GM12878 (cell line): ENCODE data around the gene S100P. TPM values are rescaled to one million over a fixed set of nuclear protein-coding genes. Genes with fewer than 3 reads are reported as not detected.

ENCODE experiments used
- ATAC-seq: fragments of 200-7000 bp; cut with Tn5 transposase; 3 replicates; pipeline ENCODE4 v1.9.1; 2020; ENCODE audit warnings: mild to moderate bottlenecking, moderate library complexity
- BruUV-seq: library from RNA; stranded (reverse); fragments of 400-500 nt; replicated peaks from 2 replicates; lab custom pipeline; 2021; lab: Mats Ljungman, UMichigan
- CTCF ChIA-PET: fragments of 300-600 bp; sonication (Branson Sonifier 250); formaldehyde crosslinking; extraction: SDS; loops from one replicate; lab custom pipeline; 2021; ENCODE audit warnings: inconsistent platforms; lab: Yijun Ruan, JAX
- POLR2A ChIA-PET: fragments of 350-600 bp; formaldehyde crosslinking; extraction: SDS; loops from one replicate; lab custom pipeline; 2021; ENCODE audit warnings: inconsistent platforms; lab: Charles Lee
- RAD21 ChIA-PET: fragments of 300-600 bp; sonication (Branson Sonifier 250); formaldehyde crosslinking; loops from one replicate; lab custom pipeline; 2023; ENCODE audit warnings: antibody characterized with exemption; ENCODE audit not compliant: unreplicated experiment; lab: Charles Lee
- SMC1A ChIA-PET: fragments of 300-600 bp; sonication (Branson Sonifier 250); formaldehyde crosslinking; loops from one replicate; lab custom pipeline; 2023; ENCODE audit not compliant: unreplicated experiment, uncharacterized antibody; lab: Charles Lee
- DNase-seq: peaks from one replicate; pipeline ENCODE4 v3.0.0-alpha.2; 2011; ENCODE audit warnings: low read depth, low spot score
- FAIRE-seq: peaks from 3 replicates; lab custom pipeline; 2011; peaks lifted over from hg19 to GRCh38; lab: Jason Lieb, UNC
- H2AFZ ChIP-seq: 2 replicates; pipeline ENCODE4 v1.6.0; 2011; ENCODE audit warnings: low read depth, low read length, control low read depth; ENCODE audit not compliant: control insufficient read depth
- H3K27ac ChIP-seq: 2 replicates; pipeline ENCODE4 v1.5.1; 2011; ENCODE audit warnings: control low read depth; ENCODE audit not compliant: control insufficient read depth, insufficient read depth
- H3K27me3 ChIP-seq, 2 experiments: replicated peaks in 1 of 2; 2 replicates each; pipeline versions ENCODE4 v1.6.0 to v1.6.1; 2011; ENCODE audit warnings: low read length in 1 of 2; ENCODE audit not compliant: control insufficient read depth in 2 of 2, insufficient read depth in 2 of 2
- H3K36me3 ChIP-seq, 2 experiments: 2 replicates each; pipeline ENCODE4 v1.5.1; 2011; ENCODE audit warnings: low read length in 1 of 2; ENCODE audit not compliant: control insufficient read depth in 2 of 2, insufficient read depth in 2 of 2
- H3K4me1 ChIP-seq: 2 replicates; pipeline ENCODE4 v1.6.1; 2011; ENCODE audit warnings: mild to moderate bottlenecking, low read length, moderate library complexity, mixed read lengths; ENCODE audit not compliant: control insufficient read depth, insufficient read depth
- H3K4me2 ChIP-seq: 2 replicates; pipeline ENCODE4 v1.6.0; 2011; ENCODE audit warnings: control low read depth; ENCODE audit not compliant: control insufficient read depth, insufficient read depth
- H3K4me3 ChIP-seq: fragments of 200-600 bp; sonication (generic); 2 replicates; pipeline ENCODE4 v1.5.1; 2016
- H3K79me2 ChIP-seq: 2 replicates; pipeline ENCODE4 v1.6.0; 2011; ENCODE audit warnings: low read length; ENCODE audit not compliant: control insufficient read depth, insufficient read depth
- H3K9ac ChIP-seq: 2 replicates; pipeline ENCODE4 v1.8.0; 2011; ENCODE audit warnings: low read length, control low read depth, mixed read lengths; ENCODE audit not compliant: control insufficient read depth, insufficient read depth
- H3K9me3 ChIP-seq: replicated peaks from 3 replicates; pipeline ENCODE4 v1.5.1; 2011; ENCODE audit warnings: mild to moderate bottlenecking, low read length; ENCODE audit not compliant: control insufficient read depth, insufficient read depth
- H4K20me1 ChIP-seq: 2 replicates; pipeline ENCODE4 v1.6.0; 2011; ENCODE audit not compliant: control insufficient read depth, insufficient read depth
- EP300 ChIP-seq, 2 experiments: fragments of 150-350 bp in 1 of 2; IDR thresholded peaks; 2 replicates each; pipeline ENCODE4 v1.6.1; 2011 to 2012; ENCODE audit warnings: low read depth in 2 of 2, low read length in 2 of 2, borderline replicate concordance in 1 of 2, improper control_type of control experiment in 1 of 2, inconsistent platforms in 1 of 2; ENCODE audit not compliant: control insufficient read depth in 1 of 2
- HDAC6 ChIP-seq: fragments of 200-600 bp; sonication (generic); IDR thresholded peaks from one replicate; pipeline ENCODE4 v1.8.0; 2017; ENCODE audit warnings: antibody characterized with exemption; ENCODE audit not compliant: unreplicated experiment
- IKZF2 ChIP-seq, 2 experiments: fragments of 450-650 bp; IDR thresholded peaks; 2 replicates each; pipeline ENCODE4 v1.6.1; 2017; ENCODE audit warnings: mild to moderate bottlenecking in 2 of 2, moderate library complexity in 2 of 2
- IRF4 ChIP-seq: IDR thresholded peaks from 2 replicates; pipeline ENCODE4 v1.6.1; 2011; ENCODE audit warnings: low read depth, low read length
- JUND ChIP-seq: IDR thresholded peaks from 2 replicates; pipeline ENCODE4 v1.6.1; 2012; ENCODE audit warnings: low read depth, mild to moderate bottlenecking, low read length, improper control_type of control experiment, moderate library complexity
- RELB ChIP-seq: fragments of 450-650 bp; IDR thresholded peaks from 2 replicates; pipeline ENCODE4 v1.6.1; 2017; ENCODE audit warnings: low read depth, mild to moderate bottlenecking, moderate library complexity
- SIN3A ChIP-seq: IDR thresholded peaks from 2 replicates; pipeline ENCODE4 v1.6.1; 2012; ENCODE audit warnings: low read depth, low read length, improper control_type of control experiment
- WRNIP1 ChIP-seq: IDR thresholded peaks from 2 replicates; pipeline ENCODE4 v1.6.1; 2011; ENCODE audit warnings: low read depth, low read length, improper control_type of control experiment, borderline replicate concordance
- ZBTB11 ChIP-seq: fragments of 450-650 bp; formaldehyde crosslinking; IDR thresholded peaks from 2 replicates; pipeline ENCODE4 v1.5.0; 2022; ENCODE audit warnings: mild to moderate bottlenecking, missing genetic modification characterization
- WGBS: methylation state at CpG from one replicate; pipeline ENCODE4 v1.1.6; 2016; ENCODE audit warnings: low lambda C conversion rate; ENCODE audit not compliant: insufficient replicate concordance, insufficient coverage; ENCODE audit errors: missing lambda C conversion rate; 5-methylcytosine and 5-hydroxymethylcytosine counted together
- in situ Hi-C: fragments of 300-500 bp; cut with MboI; formaldehyde crosslinking; loops from 9 replicates; pipeline ENCODE4 v1.14.3; 2018; ENCODE audit warnings: mixed read lengths
- intact Hi-C: fragments of 100-400 bp; cut with micrococcal nuclease; formaldehyde crosslinking; loops from one replicate; pipeline ENCODE4 v1.14.2; 2022; ENCODE audit not compliant: unreplicated experiment
- polyA plus RNA-seq, 11 experiments: library from polyadenylated mRNA; depleted of rRNA in 4 of 11; unstranded in 6 of 11; stranded (reverse) in 5 of 11; fragments of >200 nt; fragmentation: Nextera tagmentation in 4 of 11; fragmentation: Illumina TruSeq in 1 of 11; extraction: Ambion mirVana in 4 of 11; extraction: Trizol in 1 of 11; gene quantifications; 1 replicate in 1 of 11; 2 replicates in 10 of 11; pipeline versions ENCODE4 v1.2.1 to v1.2.3, GENCODE V29; 2011 to 2016; ENCODE audit warnings: inconsistent platforms in 2 of 11, missing spikeins in 2 of 11, low read depth in 1 of 11
- total RNA-seq, 4 experiments: library from RNA; depleted of rRNA in 3 of 4; stranded (reverse); fragments of >200 nt in 3 of 4; fragmentation: Illumina TruSeq in 1 of 4; extraction: Trizol in 1 of 4; gene quantifications; 2 replicates each; pipeline versions ENCODE4 v1.2.1 to v1.2.3, GENCODE V29; 2013 to 2021

Gene S100P
- total and polyA plus RNA-seq, 10 of the 15 experiments (the other 5 are each of a cell fraction or from before 2014, with no cell fraction given) = 0.90 TPM; not detected in 9

GRCh38 chr4:6728320-6729029 lies 34.8 kb downstream of the S100P start:
- FAIRE-seq (no peak), ATAC-seq (no peak), DNase-seq (no peak)
- no TSS peak for BruUV-seq
- ChIA-PET RAD21 (no interaction called here), SMC1A (no interaction called here), POLR2A (no interaction called here)
- H3K27ac ChIP-seq = no peak overlapping the region
- H3K79me2 ChIP-seq = no peaks in the 10 kb centered on the region
- no peak overlapping the region for H3K4me3 ChIP-seq
- H3K4me2 ChIP-seq = no peak overlapping the region
- no peaks in the 10 kb centered on the region for H3K4me1 ChIP-seq
- no peaks in the 10 kb centered on the region for H4K20me1 ChIP-seq
- H2AFZ ChIP-seq = no peak overlapping the region
- H3K9ac ChIP-seq = no peak overlapping the region
- in situ Hi-C loops = no loop called here
- no peaks in the 10 kb centered on the region for H3K36me3 ChIP-seq
- intact Hi-C loops = no loop called here
- H3K9me3 ChIP-seq = no peaks in the 10 kb centered on the region
- no peak for TF ChIP-seq IKZF2 (IDR thresholded peaks at IDR 0.05)
- TF ChIP-seq SIN3A = no peak
- TF ChIP-seq JUND = no peak
- no peak for TF ChIP-seq RELB
- TF ChIP-seq IRF4 = no peak
- TF ChIP-seq ZBTB11 (CRISPR knock-in tag) = no peak
- TF ChIP-seq EP300 (IDR thresholded peaks at IDR 0.05; ENCODE audit: borderline replicate concordance in 1 of 2, control insufficient read depth in 1 of 2, low read depth in 2 of 2, low read length in 2 of 2) = no peak
- no peak for TF ChIP-seq WRNIP1
- no peak for TF ChIP-seq HDAC6
- TF ChIP-seq, all 136 proteins: peak for 0
- CTCF ChIA-PET = interaction anchor here (3.3 kb wide), 1 partner anchor 145 kb away, joined by 11 read pairs; no protein-coding TSS in a partner anchor
- WGBS = 76% methylated on average over 15 of the region's 15 CpGs
- H3K27me3 ChIP-seq = no peaks in the 10 kb centered on the region
